GM13977 (cell line): Measurements from ENCODE around the gene NREP.
A peak's percentile ranks its signal among the peaks of the same experiment; 100 is the strongest.

Experiments
- DNase-seq: peaks from one replicate; pipeline ENCODE4 v3.0.0; 2012; ENCODE audit warnings: low spot score
- CTCF ChIP-seq: IDR thresholded peaks from 2 replicates; pipeline ENCODE4 v1.5.1; 2012; ENCODE audit warnings: mild to moderate bottlenecking, control low read depth; ENCODE audit not compliant: insufficient read depth; ENCODE audit errors: extremely low read depth, missing control alignments
- in situ Hi-C: fragments of 300-500 bp; cut with MboI; formaldehyde crosslinking; loops from one replicate; pipeline ENCODE4 v1.12.0; 2022; ENCODE audit warnings: low sequenced_read_pairs, low pct_unique_long_range_greater_than_20kb, mixed read lengths, inconsistent platforms; ENCODE audit not compliant: unreplicated experiment

Gene NREP

GRCh38 chr5:111743512-111743911, 13.5 kb downstream of the NREP start:
- in situ Hi-C loops, result no loop called here
- no peak for TF ChIP-seq CTCF
- DNase-seq, result no peak

DNA sequence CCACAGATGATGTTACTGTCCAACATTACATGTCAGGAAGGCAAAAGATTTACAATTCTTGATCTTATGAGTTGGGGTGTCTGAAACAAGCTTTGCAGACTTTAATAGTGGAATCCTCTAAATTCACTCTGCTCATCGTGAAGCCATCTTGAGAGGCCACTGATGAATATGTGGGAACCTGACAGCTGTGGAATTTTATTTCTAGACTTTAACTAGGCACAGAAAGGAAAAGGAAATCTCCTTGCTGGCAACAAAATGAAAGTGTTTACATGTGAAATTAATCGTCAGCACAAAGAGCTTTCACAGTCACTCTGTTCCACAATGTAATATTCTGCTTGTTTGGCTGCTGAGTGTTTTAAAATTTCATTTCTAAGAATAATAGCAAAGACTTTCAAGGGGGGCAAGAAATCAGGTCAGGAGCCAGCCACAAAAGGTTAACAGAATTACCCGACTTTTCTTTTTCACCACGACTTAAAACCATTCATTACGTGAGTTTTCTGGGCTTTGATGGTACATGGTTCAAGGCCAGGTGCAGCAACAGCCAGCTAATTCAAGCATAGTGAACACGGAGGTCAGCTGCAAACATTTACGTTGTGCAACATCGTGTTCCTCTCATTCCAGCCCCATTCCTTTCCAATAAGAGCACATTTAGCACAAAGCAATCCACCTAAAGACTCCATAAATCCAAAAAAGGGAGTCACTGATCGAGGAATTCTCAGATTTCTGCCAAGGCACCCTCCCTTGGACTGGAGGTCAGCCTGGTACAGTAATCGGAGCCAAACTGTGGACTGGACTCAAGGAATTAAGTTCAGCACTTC, 14.6 kb downstream of the NREP start:
- in situ Hi-C loops, result no loop called here
- no peak for DNase-seq
- no peak for TF ChIP-seq CTCF

GRCh38 chr5:111741278-111741677, 15.7 kb downstream of the NREP start:
- no peak for TF ChIP-seq CTCF
- DNase-seq, result peak; percentile 16
- in situ Hi-C loops, result no loop called here

DNA sequence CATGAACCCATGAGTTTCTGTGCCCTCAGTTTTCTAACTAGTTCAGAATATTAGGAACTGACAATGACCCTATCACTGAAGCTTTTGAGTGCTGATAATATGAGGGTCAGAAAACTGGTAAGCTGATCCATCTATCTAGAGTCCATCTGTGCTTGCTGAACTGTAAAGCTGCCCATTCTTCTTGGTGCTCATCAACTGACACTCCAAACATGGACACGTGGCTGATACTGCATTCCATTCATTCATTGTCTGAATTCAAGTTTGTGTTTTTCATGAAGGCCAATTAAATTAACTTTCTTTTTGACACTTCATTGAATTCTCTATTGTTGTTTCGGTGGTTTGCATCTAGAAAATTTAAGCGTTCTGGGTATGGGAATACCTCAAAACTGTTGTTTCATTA, 17.6 kb downstream of the NREP start:
- DNase-seq, result no peak
- no peak for TF ChIP-seq CTCF
- in situ Hi-C loops, result no loop called here

- in situ Hi-C loops, result no loop called here
- DNase-seq, result no peak
- TF ChIP-seq CTCF, result no peak
These were observed 18.9 kb downstream of the NREP start for GRCh38 chr5:111738118-111738517.

DNA sequence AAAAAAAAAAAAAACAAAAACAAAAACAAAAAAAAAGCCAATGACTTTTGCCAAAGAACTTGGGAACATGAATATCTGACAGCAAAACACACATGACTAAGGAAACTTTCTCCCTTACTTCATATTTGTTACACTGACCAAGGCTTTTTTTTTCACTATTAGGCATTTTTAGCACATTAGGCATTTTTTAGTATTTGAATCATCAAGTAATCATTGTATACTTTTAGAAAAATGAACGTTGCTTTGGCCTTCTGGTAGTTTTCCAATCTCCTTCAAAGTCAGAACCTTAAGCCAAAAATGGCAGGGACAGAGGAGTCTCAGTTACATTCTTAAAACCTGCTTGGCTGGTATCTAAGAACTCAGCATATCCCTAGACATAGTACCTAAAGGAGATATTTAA, 19.3 kb downstream of the NREP start:
- in situ Hi-C loops, result no loop called here
- DNase-seq, result no peak
- no peak for TF ChIP-seq CTCF
